ENCODE data around the gene CTSW. TPM values are rescaled to one million over a fixed set of nuclear protein-coding genes. Genes with fewer than 3 reads are reported as not detected.
A peak's percentile ranks its signal among the peaks of the same experiment; 100 is the strongest.

The CTSW gene
- polyA plus RNA-seq, 1 experiment: not detected

GRCh38 chr11:65860278-65861164 lies 19.1 kb upstream of the CTSW start, which contains the start of gene MUS81:
Gene MUS81, plus strand, starts transcription at chr11:65860433. Its CDS starts 321 bp downstream, at chr11:65860754.
- TF ChIP-seq, protein P1, sequence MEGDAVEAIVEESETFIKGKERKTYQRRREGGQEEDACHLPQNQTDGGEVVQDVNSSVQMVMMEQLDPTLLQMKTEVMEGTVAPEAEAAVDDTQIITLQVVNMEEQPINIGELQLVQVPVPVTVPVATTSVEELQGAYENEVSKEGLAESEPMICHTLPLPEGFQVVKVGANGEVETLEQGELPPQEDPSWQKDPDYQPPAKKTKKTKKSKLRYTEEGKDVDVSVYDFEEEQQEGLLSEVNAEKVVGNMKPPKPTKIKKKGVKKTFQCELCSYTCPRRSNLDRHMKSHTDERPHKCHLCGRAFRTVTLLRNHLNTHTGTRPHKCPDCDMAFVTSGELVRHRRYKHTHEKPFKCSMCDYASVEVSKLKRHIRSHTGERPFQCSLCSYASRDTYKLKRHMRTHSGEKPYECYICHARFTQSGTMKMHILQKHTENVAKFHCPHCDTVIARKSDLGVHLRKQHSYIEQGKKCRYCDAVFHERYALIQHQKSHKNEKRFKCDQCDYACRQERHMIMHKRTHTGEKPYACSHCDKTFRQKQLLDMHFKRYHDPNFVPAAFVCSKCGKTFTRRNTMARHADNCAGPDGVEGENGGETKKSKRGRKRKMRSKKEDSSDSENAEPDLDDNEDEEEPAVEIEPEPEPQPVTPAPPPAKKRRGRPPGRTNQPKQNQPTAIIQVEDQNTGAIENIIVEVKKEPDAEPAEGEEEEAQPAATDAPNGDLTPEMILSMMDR (IDR thresholded peaks at IDR 0.05; ENCODE audit: low read depth, low read length): peak; percentile 81
- Histone ChIP-seq H3K9me3 (ENCODE audit: control insufficient read depth, insufficient read depth, low read length) (no peaks in the 10 kb centered on the region; the same call in 1 of the 2 replicates), H3K4me3 (ENCODE audit: low read depth, low read length) (peak within 1 kb of the TSS; percentile 93), H3K27ac (ENCODE audit: low read depth, low read length) (peak within 1 kb of the TSS; percentile 99), H3K27me3 (ENCODE audit: control insufficient read depth, insufficient read depth, low read length) (no peaks in the 10 kb centered on the region)
- ChIA-PET POLR2A (interaction anchor here (0.6 to 2.9 kb wide), 13 partner anchors 8 to 301 kb away, joined by 3 to 65 read pairs (median 6); partner anchors contain the start of genes CCDC85B, EFEMP2, FIBP and KAT5), CTCF (interaction anchor here (0.5 to 3.1 kb wide), 33 partner anchors 8 to 707 kb away, joined by 3 to 39 read pairs (median 4); partner anchors contain the start of genes BANF1, CCDC85B, FIBP and KAT5)
- peak; percentile 94 for DNase-seq (ENCODE audit: low read depth, low spot score)

DNA sequence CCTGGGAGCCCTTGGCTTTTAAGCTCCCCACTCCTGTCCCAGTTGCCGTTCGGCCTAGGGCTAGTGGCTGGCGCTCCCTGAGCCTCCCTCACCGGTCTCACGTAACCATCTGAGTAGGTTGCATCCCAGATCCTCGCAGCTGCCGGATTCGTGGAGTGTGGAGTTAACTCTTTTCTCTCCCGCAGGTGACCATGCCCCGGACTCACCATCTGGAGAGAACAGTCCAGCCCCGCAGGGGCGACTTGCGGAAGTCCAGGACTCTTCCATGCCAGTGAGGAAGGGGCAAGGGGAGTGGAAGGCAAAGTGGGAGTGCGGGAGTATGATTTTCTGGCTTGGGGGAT lies 18.5 kb upstream of the CTSW start:
- TF ChIP-seq, protein P1 (IDR thresholded peaks at IDR 0.05; ENCODE audit: low read depth, low read length): no peak
- peak overlapping the region; percentile 93 for H3K4me3 ChIP-seq (ENCODE audit: low read depth, low read length)
- DNase-seq (ENCODE audit: low read depth, low spot score): no peak
- peak overlapping the region; percentile 99 for H3K27ac ChIP-seq (ENCODE audit: low read depth, low read length)
- no peaks in the 10 kb centered on the region for H3K27me3 ChIP-seq (ENCODE audit: control insufficient read depth, insufficient read depth, low read length)
- no peaks in the 10 kb centered on the region; the same call in 1 of the 2 replicates for H3K9me3 ChIP-seq (ENCODE audit: control insufficient read depth, insufficient read depth, low read length)
- CTCF ChIA-PET: interaction anchor here (1.0 to 3.1 kb wide), 4 partner anchors 8 to 127 kb away, joined by 3 to 37 read pairs (median 19); no protein-coding TSS in a partner anchor
- POLR2A ChIA-PET: interaction anchor here (0.7 to 1.9 kb wide), 4 partner anchors 9 to 302 kb away, joined by 3 to 10 read pairs (median 4); partner anchors contain the start of gene RNASEH2C

GRCh38 chr11:65861533-65862183 lies 18.0 kb upstream of the CTSW start:
- TF ChIP-seq, protein P1 (IDR thresholded peaks at IDR 0.05; ENCODE audit: low read depth, low read length): no peak
- CTCF ChIA-PET: interaction anchor here (0.6 to 3.0 kb wide), 4 partner anchors 9 to 127 kb away, joined by 3 to 37 read pairs (median 4); partner anchors contain the start of gene FIBP
- H3K4me3 ChIP-seq (ENCODE audit: low read depth, low read length): peak overlapping the region; percentile 93
- H3K27me3 ChIP-seq (ENCODE audit: control insufficient read depth, insufficient read depth, low read length): no peaks in the 10 kb centered on the region
- POLR2A ChIA-PET: interaction anchor here (0.7 to 1.3 kb wide), 2 partner anchors 10 to 303 kb away, joined by 3 to 6 read pairs; no protein-coding TSS in a partner anchor
- DNase-seq (ENCODE audit: low read depth, low spot score): no peak
- peak overlapping the region; percentile 99 for H3K27ac ChIP-seq (ENCODE audit: low read depth, low read length)
- no peaks in the 10 kb centered on the region; the same call in 1 of the 2 replicates for H3K9me3 ChIP-seq (ENCODE audit: control insufficient read depth, insufficient read depth, low read length)

DNA sequence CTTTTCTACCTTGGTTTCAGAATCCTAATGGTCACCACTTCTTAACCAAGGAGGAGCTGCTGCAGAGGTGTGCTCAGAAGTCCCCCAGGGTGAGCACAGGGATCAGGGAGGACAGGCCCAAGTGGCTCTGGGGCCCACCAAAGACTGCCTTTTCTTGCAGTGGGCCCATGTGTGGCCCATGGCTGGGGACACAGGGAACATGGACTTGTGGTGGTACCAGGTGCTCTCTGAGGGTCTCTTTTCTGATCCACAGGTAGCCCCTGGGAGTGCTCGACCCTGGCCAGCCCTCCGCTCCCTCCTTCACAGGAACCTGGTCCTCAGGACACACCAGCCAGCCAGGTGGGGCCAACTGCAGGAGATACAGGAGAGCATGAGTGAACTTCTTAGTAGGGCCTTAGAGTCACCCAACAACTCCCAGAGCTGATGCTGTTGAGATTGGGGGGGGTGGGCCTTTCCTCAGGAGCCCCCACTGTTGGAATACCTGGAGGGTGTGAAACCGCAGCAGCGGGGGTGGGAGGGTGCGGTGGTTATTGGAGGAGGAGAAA lies 17.4 kb upstream of the CTSW start:
- TF ChIP-seq, protein P1 (IDR thresholded peaks at IDR 0.05; ENCODE audit: low read depth, low read length): no peak
- H3K27me3 ChIP-seq (ENCODE audit: control insufficient read depth, insufficient read depth, low read length): no peaks in the 10 kb centered on the region
- peak overlapping the region; percentile 93 for H3K4me3 ChIP-seq (ENCODE audit: low read depth, low read length)
- DNase-seq (ENCODE audit: low read depth, low spot score): no peak
- POLR2A ChIA-PET: interaction anchor here (1.5 kb wide), 1 partner anchor 9 kb away, joined by 8 read pairs; no protein-coding TSS in a partner anchor
- H3K9me3 ChIP-seq (ENCODE audit: control insufficient read depth, insufficient read depth, low read length): no peaks in the 10 kb centered on the region; the same call in 1 of the 2 replicates
- H3K27ac ChIP-seq (ENCODE audit: low read depth, low read length): no peak overlapping the region
- CTCF ChIA-PET: interaction anchor here (0.6 kb wide), 1 partner anchor 26 kb away, joined by 4 read pairs; the partner anchor contains the start of gene FIBP
